Endothelial cell of umbilical vein (primary cell): ENCODE results near the gene AHSP. TPM values are rescaled to one million over a fixed set of nuclear protein-coding genes. Genes with fewer than 3 reads are reported as not detected.

Experiments used
- BruUV-seq: library from RNA; stranded (reverse); fragments of 400-500 nt; replicated peaks from 2 replicates; lab custom pipeline; 2021; lab: Mats Ljungman, UMichigan
- CTCF ChIA-PET: fragments of 300-600, 350-600 bp; sonication (Branson Sonifier 250); formaldehyde crosslinking; loops from one replicate; lab custom pipeline; 2021; ENCODE audit warnings: antibody characterized with exemption, inconsistent platforms; lab: Charles Lee
- POLR2A ChIA-PET: fragments of 300-600, 350-600 bp; sonication (Branson Sonifier 250); formaldehyde crosslinking; loops from one replicate; lab custom pipeline; 2021; ENCODE audit warnings: antibody characterized with exemption, inconsistent platforms; lab: Charles Lee
- DNase-seq: peaks from one replicate; pipeline ENCODE4 v3.0.0-alpha.2; 2011; ENCODE audit warnings: low read depth, low spot score
- FAIRE-seq: peaks from 2 replicates; lab custom pipeline; 2011; peaks lifted over from hg19 to GRCh38; lab: Jason Lieb, UNC
- H2AFZ ChIP-seq: 2 replicates; pipeline ENCODE4 v1.6.0; 2012; ENCODE audit warnings: low read depth, low read length, control low read depth, inconsistent platforms
- H3K27ac ChIP-seq: 2 replicates; pipeline ENCODE4 v1.5.1; 2011; ENCODE audit warnings: low read depth, mild to moderate bottlenecking, control low read depth, low read length, moderate library complexity; ENCODE audit not compliant: insufficient read depth
- H3K27me3 ChIP-seq, 2 experiments: 2 replicates each; pipeline versions ENCODE4 v1.6.0 to v1.6.1; 2011; ENCODE audit warnings: low read length in 2 of 2, mixed read lengths in 1 of 2; ENCODE audit not compliant: control insufficient read depth in 2 of 2, insufficient read depth in 2 of 2
- H3K36me3 ChIP-seq, 2 experiments: 2 replicates in 1 of 2; 3 replicates in 1 of 2; pipeline ENCODE4 v1.5.1; 2011; ENCODE audit warnings: low read length in 2 of 2, mild to moderate bottlenecking in 1 of 2, moderate library complexity in 1 of 2; ENCODE audit not compliant: control insufficient read depth in 2 of 2, insufficient read depth in 2 of 2; ENCODE audit errors: extremely low read depth in 1 of 2
- H3K4me1 ChIP-seq: 3 replicates; pipeline ENCODE4 v1.5.1; 2011; ENCODE audit warnings: mild to moderate bottlenecking, low read length; ENCODE audit not compliant: control insufficient read depth, insufficient read depth; ENCODE audit errors: extremely low read depth
- H3K4me2 ChIP-seq: 2 replicates; pipeline ENCODE4 v1.6.1; 2011; ENCODE audit warnings: low read length, control low read depth, mixed read lengths; ENCODE audit not compliant: insufficient read depth
- H3K4me3 ChIP-seq, 3 experiments: fragments of 200-600 bp in 1 of 3; sonication (generic), shearing (Covaris generic) in 1 of 3; replicated peaks in 1 of 3; 2 replicates each; pipeline ENCODE4 v1.5.1; 2011 to 2016; ENCODE audit warnings: control low read depth in 3 of 3, low read length in 3 of 3, mild to moderate bottlenecking in 2 of 3, inconsistent platforms in 1 of 3, low read depth in 1 of 3, moderate library complexity in 1 of 3; ENCODE audit not compliant: insufficient read depth in 1 of 3
- H3K79me2 ChIP-seq: 2 replicates; pipeline ENCODE4 v1.6.0; 2012; ENCODE audit warnings: low read length, inconsistent platforms; ENCODE audit not compliant: control insufficient read depth, insufficient read depth
- H3K9ac ChIP-seq: replicated peaks from 2 replicates; pipeline ENCODE3; 2011; ENCODE audit warnings: low read length, control low read depth; ENCODE audit not compliant: insufficient read depth; ENCODE audit errors: extremely low read depth
- H3K9me1 ChIP-seq: replicated peaks from 3 replicates; pipeline ENCODE4 v1.6.0; 2011; ENCODE audit warnings: mild to moderate bottlenecking, low read length; ENCODE audit not compliant: control insufficient read depth, insufficient read depth; ENCODE audit errors: extremely low read depth
- H3K9me3 ChIP-seq: replicated peaks from 2 replicates; pipeline ENCODE4 v1.5.1; 2012; ENCODE audit warnings: low read length, inconsistent platforms; ENCODE audit not compliant: control insufficient read depth, insufficient read depth
- H4K20me1 ChIP-seq: replicated peaks from 2 replicates; pipeline ENCODE3; 2011; ENCODE audit warnings: mild to moderate bottlenecking, low read length; ENCODE audit not compliant: control insufficient read depth, insufficient read depth; ENCODE audit errors: extremely low read depth
- CTCF ChIP-seq, 2 donors: IDR thresholded peaks; 1 replicate in 1 of 2; 2 replicates in 1 of 2; pipeline ENCODE4 v1.5.1; 2011; ENCODE audit warnings: low read length in 2 of 2, mild to moderate bottlenecking in 2 of 2, moderate library complexity in 2 of 2, control low read depth in 1 of 2, inconsistent platforms in 1 of 2, low read depth in 1 of 2; ENCODE audit not compliant: insufficient read depth in 1 of 2; ENCODE audit errors: extremely low read depth in 1 of 2
- EZH2 ChIP-seq: IDR thresholded peaks from 2 replicates; pipeline ENCODE4 v1.6.1; 2012; ENCODE audit warnings: borderline replicate concordance, low read depth, mild to moderate bottlenecking, moderate library complexity, low read length, inconsistent platforms; ENCODE audit not compliant: severe bottlenecking
- FOS ChIP-seq: IDR thresholded peaks from 2 replicates; pipeline ENCODE4 v1.6.1; 2011; ENCODE audit warnings: mild to moderate bottlenecking, low read length, moderate library complexity, borderline replicate concordance; ENCODE audit not compliant: insufficient read depth
- GATA2 ChIP-seq: IDR thresholded peaks from 2 replicates; pipeline ENCODE4 v1.7.0; 2011; ENCODE audit warnings: low read depth, mild to moderate bottlenecking, moderate library complexity, mixed read lengths, low read length; ENCODE audit not compliant: insufficient read length, insufficient read depth
- JUN ChIP-seq: IDR thresholded peaks from 2 replicates; pipeline ENCODE4 v1.6.1; 2011; ENCODE audit warnings: borderline replicate concordance, low read depth; ENCODE audit not compliant: insufficient read length, insufficient read depth
- MAX ChIP-seq: IDR thresholded peaks from 2 replicates; pipeline ENCODE4 v1.6.1; 2011; ENCODE audit not compliant: insufficient read depth, insufficient read length
- POLR2AphosphoS5 ChIP-seq: IDR thresholded peaks from 2 replicates; pipeline ENCODE4 v1.6.1; 2012; ENCODE audit warnings: low read depth, mild to moderate bottlenecking, control low read depth, low read length, moderate library complexity; ENCODE audit not compliant: insufficient read depth
- dilution Hi-C: fragments of 300-500 bp; cut with MboI; formaldehyde crosslinking; loops from one replicate; pipeline ENCODE4 v1.15.0; 2019; ENCODE audit warnings: low sequenced_read_pairs; ENCODE audit not compliant: extremely low pct_ligation_motif_present
- intact Hi-C: fragments of 100-400 bp; cut with micrococcal nuclease; formaldehyde crosslinking; loops from one replicate; pipeline ENCODE4 v1.10.0; 2022
- polyA plus RNA-seq, 4 experiments: library from polyadenylated mRNA; depleted of rRNA in 3 of 4; stranded (reverse) in 3 of 4; unstranded in 1 of 4; fragments of >200 nt; gene quantifications; 2 replicates each; pipeline versions ENCODE4 v1.2.1 to v1.2.3, GENCODE V29; 2011 to 2012; ENCODE audit warnings: missing spikeins in 1 of 4
- total RNA-seq: library from RNA; stranded (reverse); gene quantifications from 2 replicates; pipeline ENCODE4 v1.2.3, GENCODE V29; 2021

AHSP gene
- total and polyA plus RNA-seq, 2 donors (not counting 3 experiments of a cell fraction or from before 2014, with no cell fraction given) = not detected

GRCh38 chr16:31528523-31529107, 915 bp downstream of the AHSP start:
- no peak for FAIRE-seq
- BruUV-seq = no TSS peak
- dilution Hi-C loops (no loop called here), intact Hi-C loops (no loop called here)
- Histone ChIP-seq H2AFZ (no peak overlapping the region), H3K9me1 (no peaks in the 10 kb centered on the region), H3K4me1 (no peaks in the 10 kb centered on the region), H3K4me3 (no peak overlapping the region), H3K79me2 (no peaks in the 10 kb centered on the region), H3K27me3 (peaks cover 23 to 28% of the 10 kb centered on the region in 2 experiments), H3K9ac (no peak overlapping the region), H3K36me3 (no peaks in the 10 kb centered on the region), H4K20me1 (no peaks in the 10 kb centered on the region), H3K9me3 (no peaks in the 10 kb centered on the region), H3K4me2 (no peak overlapping the region), H3K27ac (no peak overlapping the region)
- TF ChIP-seq FOS = no peak
- TF ChIP-seq MAX = no peak
- TF ChIP-seq EZH2 = no peak
- TF ChIP-seq JUN = no peak
- no peak for TF ChIP-seq POLR2AphosphoS5
- TF ChIP-seq GATA2 = no peak
- TF ChIP-seq CTCF (IDR thresholded peaks at IDR 0.05; ENCODE audit: extremely low read depth in 1 of 2, insufficient read depth in 1 of 2, low read depth in 1 of 2, low read length in 2 of 2) = no peak
- CTCF ChIA-PET = no interaction called here
- DNase-seq = no peak
- POLR2A ChIA-PET = no interaction called here
